Natural killer cell (primary cell): ENCODE results near the gene C11orf16. TPM values are rescaled to one million over a fixed set of nuclear protein-coding genes. Genes with fewer than 3 reads are reported as not detected.

Experiments
- ATAC-seq, 3 donors: fragments of 150-1000 bp in 2 of 3; fragments of 200-7000 bp in 1 of 3; cut with Tn5 transposase; 1 replicate in 1 of 3; 2 replicates in 2 of 3; pipeline ENCODE4 v1.10.0; 2021; ENCODE audit warnings: mild to moderate bottlenecking in 2 of 3, moderate library complexity in 2 of 3
- DNase-seq, 2 donors: peaks; one replicate each; pipeline versions ENCODE4 v3.0.0 to v3.0.0-alpha.2; 2013 to 2021; ENCODE audit warnings: mixed read lengths in 1 of 2
- H3K27ac ChIP-seq: one replicate; pipeline ENCODE4 v1.5.1; 2013; ENCODE audit warnings: mild to moderate bottlenecking, low read length
- H3K27me3 ChIP-seq: one replicate; pipeline ENCODE4 v1.6.1; 2013; ENCODE audit warnings: low read length; ENCODE audit not compliant: control insufficient read depth, insufficient read depth
- H3K36me3 ChIP-seq: one replicate; pipeline ENCODE4 v1.6.1; 2013; ENCODE audit warnings: low read length; ENCODE audit not compliant: control insufficient read depth, insufficient read depth
- H3K4me1 ChIP-seq: one replicate; pipeline ENCODE4 v1.6.1; 2013; ENCODE audit warnings: low read length; ENCODE audit not compliant: control insufficient read depth, insufficient read depth
- H3K4me3 ChIP-seq: one replicate; pipeline ENCODE4 v1.5.1; 2013; ENCODE audit warnings: low read length
- H3K9me3 ChIP-seq: one replicate; pipeline ENCODE4 v1.6.1; 2013; ENCODE audit warnings: low read length; ENCODE audit not compliant: control insufficient read depth, insufficient read depth
- H3K27ac Mint-ChIP-seq, 2 donors: one replicate each; pipeline ENCODE4 v1.8.0; 2022; ENCODE audit warnings: mild to moderate bottlenecking in 2 of 2, mixed read lengths in 2 of 2, moderate library complexity in 1 of 2
- H3K27me3 Mint-ChIP-seq, 2 donors: one replicate each; pipeline ENCODE4 v1.8.0; 2022; ENCODE audit warnings: low read depth in 2 of 2, mixed read lengths in 2 of 2
- H3K36me3 Mint-ChIP-seq: one replicate; pipeline ENCODE4 v1.8.0; 2022; ENCODE audit warnings: mixed read lengths
- H3K4me1 Mint-ChIP-seq, 2 donors: one replicate each; pipeline ENCODE4 v1.8.0; 2022; ENCODE audit warnings: mixed read lengths in 2 of 2
- H3K4me3 Mint-ChIP-seq: one replicate; pipeline ENCODE4 v1.8.0; 2022; ENCODE audit warnings: mild to moderate bottlenecking, moderate library complexity, mixed read lengths
- H3K9me3 Mint-ChIP-seq, 2 donors: one replicate each; pipeline ENCODE4 v1.8.0; 2022; ENCODE audit warnings: mixed read lengths in 2 of 2
- WGBS: methylation state at CpG from one replicate; pipeline ENCODE4 v1.1.7; 2013; ENCODE audit warnings: missing lambda C conversion rate; ENCODE audit not compliant: insufficient coverage; 5-methylcytosine and 5-hydroxymethylcytosine counted together
- intact Hi-C: fragments of 100-400 bp; cut with micrococcal nuclease; formaldehyde crosslinking; loops from one replicate; pipeline ENCODE4 v1.14.2; 2022
- total RNA-seq, 4 donors: library from RNA; stranded (reverse); fragments of 120-200 nt in 1 of 4; gene quantifications; one replicate each; pipeline versions ENCODE4 v1.2.3 to v1.2.4, GENCODE V29; 2013 to 2022
- TF ChIP-seq, protein P1 (sequence below): fragments of 200-600 bp; IDR thresholded peaks from one replicate; pipeline ENCODE4 v1.8.0; 2022; ENCODE audit warnings: antibody characterized with exemption

Gene C11orf16
- total RNA-seq, 3 donors from 2014 or later (not counting 1 experiment from before 2014, with no cell fraction given), result not detected

DNA sequence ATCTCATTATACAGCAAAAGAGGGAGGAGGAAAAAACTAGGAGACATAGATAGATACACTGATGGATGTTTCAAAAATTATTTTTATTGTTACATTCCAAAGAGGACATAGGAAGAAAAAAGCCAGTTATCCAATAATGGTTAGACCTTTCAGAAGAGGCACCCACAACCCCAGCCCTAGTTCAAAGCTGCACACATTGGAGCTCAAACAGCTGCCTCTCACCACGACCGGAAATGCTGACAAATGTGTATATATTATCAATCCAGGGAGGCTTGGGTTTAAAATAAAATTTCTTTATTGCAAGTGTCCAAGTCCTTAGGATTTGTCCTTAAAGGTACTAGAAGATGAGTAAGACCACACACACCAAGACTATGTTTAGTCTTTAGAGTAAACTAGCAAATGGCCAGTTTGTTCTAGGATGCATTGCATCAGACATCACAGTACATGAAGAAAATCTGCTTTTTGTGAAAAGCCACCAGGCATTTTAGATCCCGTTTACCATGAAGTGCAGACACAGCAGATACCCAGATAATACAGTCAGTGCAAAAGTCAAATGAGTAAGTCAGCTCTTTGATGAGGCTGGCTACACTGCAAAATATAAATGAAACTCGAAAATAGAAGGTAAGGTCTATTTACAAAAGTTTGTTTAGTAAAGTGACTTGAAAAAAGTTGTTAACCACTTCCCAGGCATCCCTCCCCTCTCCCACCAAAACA, 14.6 kb upstream of the C11orf16 start:
- Histone ChIP-seq H3K36me3 (peaks cover 36% of the 10 kb centered on the region), H3K4me1 (no peaks in the 10 kb centered on the region), H3K9me3 (no peaks in the 10 kb centered on the region), H3K27ac (no peak overlapping the region), H3K4me3 (no peak overlapping the region), H3K27me3 (no peaks in the 10 kb centered on the region)
- H3K9me3 Mint-ChIP-seq, result no peaks in the 10 kb centered on the region
- intact Hi-C loops, result no loop called here
- 100% methylated on average over 3 of the region's 4 CpGs for WGBS
- DNase-seq (no peak), ATAC-seq (no peak)
- H3K36me3 Mint-ChIP-seq, result peaks cover 23% of the 10 kb centered on the region
- H3K4me3 Mint-ChIP-seq, result no peak overlapping the region
- H3K27me3 Mint-ChIP-seq, result peaks cover 0 to 6% of the 10 kb centered on the region in 2 donors
- TF ChIP-seq, protein P1, sequence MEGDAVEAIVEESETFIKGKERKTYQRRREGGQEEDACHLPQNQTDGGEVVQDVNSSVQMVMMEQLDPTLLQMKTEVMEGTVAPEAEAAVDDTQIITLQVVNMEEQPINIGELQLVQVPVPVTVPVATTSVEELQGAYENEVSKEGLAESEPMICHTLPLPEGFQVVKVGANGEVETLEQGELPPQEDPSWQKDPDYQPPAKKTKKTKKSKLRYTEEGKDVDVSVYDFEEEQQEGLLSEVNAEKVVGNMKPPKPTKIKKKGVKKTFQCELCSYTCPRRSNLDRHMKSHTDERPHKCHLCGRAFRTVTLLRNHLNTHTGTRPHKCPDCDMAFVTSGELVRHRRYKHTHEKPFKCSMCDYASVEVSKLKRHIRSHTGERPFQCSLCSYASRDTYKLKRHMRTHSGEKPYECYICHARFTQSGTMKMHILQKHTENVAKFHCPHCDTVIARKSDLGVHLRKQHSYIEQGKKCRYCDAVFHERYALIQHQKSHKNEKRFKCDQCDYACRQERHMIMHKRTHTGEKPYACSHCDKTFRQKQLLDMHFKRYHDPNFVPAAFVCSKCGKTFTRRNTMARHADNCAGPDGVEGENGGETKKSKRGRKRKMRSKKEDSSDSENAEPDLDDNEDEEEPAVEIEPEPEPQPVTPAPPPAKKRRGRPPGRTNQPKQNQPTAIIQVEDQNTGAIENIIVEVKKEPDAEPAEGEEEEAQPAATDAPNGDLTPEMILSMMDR, result no peak
- H3K4me1 Mint-ChIP-seq, result no peaks in the 10 kb centered on the region
- H3K27ac Mint-ChIP-seq, result no peak overlapping the region

DNA sequence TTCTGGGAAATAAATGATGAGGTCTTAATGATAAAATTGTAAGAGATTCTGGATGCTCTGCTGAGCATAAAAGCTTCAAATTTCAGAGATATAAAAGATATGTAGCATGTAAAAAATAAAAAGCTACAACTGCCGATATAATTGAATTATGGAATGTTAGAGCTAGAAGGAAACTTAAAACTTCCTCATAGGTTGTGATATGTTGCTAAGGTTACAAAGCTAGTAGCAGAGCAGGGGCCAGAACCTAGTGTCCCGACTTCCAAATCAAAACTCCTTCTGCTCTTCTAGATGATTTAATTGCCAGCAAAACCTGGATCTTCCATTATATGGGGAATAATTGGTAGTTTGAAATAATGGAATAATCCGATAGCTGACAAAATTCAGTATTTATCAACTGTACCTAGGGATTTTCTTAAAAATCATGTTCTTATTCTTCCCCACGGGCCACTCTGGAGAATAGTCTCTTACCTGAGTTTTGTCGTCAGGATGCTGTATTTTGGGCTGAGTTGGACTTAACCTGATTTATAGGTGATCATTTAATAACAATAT, 9.8 kb upstream of the C11orf16 start, which contains the start of gene ASCL3:
TSS of gene ASCL3 (minus strand) at position 499 of the 549 bp plus-strand sequence. CDS start 4,855 bp downstream, outside the sequence.
- whole genome bisulfite sequencing, result 75% methylated on average over 1 of the region's 5 CpGs

DNA sequence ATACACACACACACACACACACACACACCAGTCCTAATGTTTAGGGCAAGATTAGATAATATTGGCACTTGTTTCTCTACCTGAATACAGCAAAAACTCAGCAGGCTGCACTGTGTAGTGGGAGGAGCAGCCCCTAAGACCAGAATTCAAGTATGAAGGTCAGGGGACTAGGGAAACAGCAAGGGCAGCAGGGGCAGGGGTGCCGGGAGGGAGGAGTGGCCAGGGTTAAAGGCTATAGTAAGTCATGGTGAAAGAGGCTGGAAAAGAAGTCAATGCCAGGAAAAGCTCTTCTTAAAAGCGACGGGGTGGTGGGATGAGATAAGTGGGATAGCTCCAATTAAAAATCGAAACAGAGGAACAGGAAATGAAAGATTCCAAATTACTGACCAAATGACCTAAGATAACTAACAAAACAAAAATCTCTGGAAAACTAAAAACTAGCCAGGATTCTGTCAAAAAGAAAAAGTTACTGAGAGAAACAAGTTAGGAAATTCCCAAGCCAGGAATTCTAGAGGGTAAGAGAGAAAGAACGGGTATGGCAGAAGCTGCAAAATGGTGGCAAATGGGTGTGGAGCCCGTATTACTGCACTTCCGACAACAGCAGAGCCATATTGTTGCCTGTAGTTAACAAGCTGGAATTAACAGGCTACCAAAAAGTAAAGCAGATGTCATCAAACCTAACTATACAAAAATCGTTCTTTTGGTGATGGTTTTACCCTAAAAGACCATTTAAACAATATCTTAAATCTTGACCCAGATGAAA, 8.8 kb upstream of the C11orf16 start:
- peaks cover 13 to 26% of the 10 kb centered on the region in 2 donors for H3K27me3 Mint-ChIP-seq
- no peak for DNase-seq
- Histone ChIP-seq H3K9me3 (no peaks in the 10 kb centered on the region), H3K4me1 (no peaks in the 10 kb centered on the region), H3K27me3 (no peaks in the 10 kb centered on the region), H3K36me3 (no peaks in the 10 kb centered on the region), H3K4me3 (no peak overlapping the region), H3K27ac (no peak overlapping the region)
- no peaks in the 10 kb centered on the region for H3K9me3 Mint-ChIP-seq
- ATAC-seq, result no peak
- H3K4me1 Mint-ChIP-seq, result no peaks in the 10 kb centered on the region
- H3K36me3 Mint-ChIP-seq, result no peaks in the 10 kb centered on the region
- WGBS, result 88% methylated on average over 7 of the region's 8 CpGs
- no peak overlapping the region for H3K27ac Mint-ChIP-seq
- H3K4me3 Mint-ChIP-seq, result no peak overlapping the region
- TF ChIP-seq, protein P1, result no peak
- intact Hi-C loops, result no loop called here

More for the DNA sequence above, 9.8 kb upstream of the C11orf16 start, which contains the start of gene ASCL3:
- Histone ChIP-seq H3K27ac (no peak within 1 kb of the TSS), H3K27me3 (no peaks in the 10 kb centered on the region), H3K4me1 (no peaks in the 10 kb centered on the region), H3K36me3 (peaks cover 4% of the 10 kb centered on the region), H3K9me3 (no peaks in the 10 kb centered on the region), H3K4me3 (no peak within 1 kb of the TSS)
- peaks cover 7% of the 10 kb centered on the region for H3K36me3 Mint-ChIP-seq
- TF ChIP-seq, protein P1, result no peak
- DNase-seq, result no peak
- peaks cover 10 to 25% of the 10 kb centered on the region in 2 donors for H3K27me3 Mint-ChIP-seq
- H3K27ac Mint-ChIP-seq, result no peak within 1 kb of the TSS
- ATAC-seq, result no peak
- no peaks in the 10 kb centered on the region for H3K9me3 Mint-ChIP-seq
- no peak within 1 kb of the TSS for H3K4me3 Mint-ChIP-seq
- H3K4me1 Mint-ChIP-seq, result no peaks in the 10 kb centered on the region
- intact Hi-C loops, result no loop called here
